HG03095 (cell line): ENCODE measurements around the gene POU2F1.
"Not testable (repeated sequence)": the region's sequence is repeated elsewhere in the genome, so short reads cannot be mapped to it uniquely, and the experiment has no call there.

ENCODE experiments used
- ATAC-seq: cut with Tn5 transposase; IDR thresholded peaks from one replicate; pipeline ENCODE4 v1.9.1; 2021; ENCODE audit warnings: moderate library complexity; ENCODE audit not compliant: unreplicated experiment

The POU2F1 gene

GRCh38 chr1:167230437-167230836, 9.8 kb downstream of the POU2F1 start:
- no peak for ATAC-seq

GRCh38 chr1:167231873-167232450, 11.3 kb downstream of the POU2F1 start:
- ATAC-seq, result no peak

GRCh38 chr1:167232801-167233200, 12.1 kb downstream of the POU2F1 start:
- ATAC-seq, result no peak

GRCh38 chr1:167233373-167233772, 12.7 kb downstream of the POU2F1 start:
- ATAC-seq, result no peak

- no peak for ATAC-seq
Measured at GRCh38 chr1:167237000-167237399, 16.3 kb downstream of the POU2F1 start.

GRCh38 chr1:167238713-167239112, 18.0 kb downstream of the POU2F1 start:
- no peak for ATAC-seq

GRCh38 chr1:167239257-167239656, 18.6 kb downstream of the POU2F1 start:
- ATAC-seq, result no peak

GRCh38 chr1:167244244-167244643, 23.6 kb downstream of the POU2F1 start:
- no peak for ATAC-seq

- ATAC-seq, result not testable (repeated sequence)
Measured at GRCh38 chr1:167245168-167245567, 24.5 kb downstream of the POU2F1 start.

- no peak for ATAC-seq
Measured at GRCh38 chr1:167246971-167247370, 26.3 kb downstream of the POU2F1 start.

- no peak for ATAC-seq
Measured at GRCh38 chr1:167247754-167248153, 27.1 kb downstream of the POU2F1 start.

GRCh38 chr1:167248707-167249642, 28.3 kb downstream of the POU2F1 start:
- ATAC-seq, result no peak

- no peak for ATAC-seq
Measured at GRCh38 chr1:167249702-167250101, 29.0 kb downstream of the POU2F1 start.

- ATAC-seq, result no peak
Measured at GRCh38 chr1:167250482-167250881, 29.8 kb downstream of the POU2F1 start.

- ATAC-seq, result no peak
Measured at GRCh38 chr1:167251472-167251871, 30.8 kb downstream of the POU2F1 start.

GRCh38 chr1:167252986-167253385, 32.3 kb downstream of the POU2F1 start:
- ATAC-seq, result no peak

GRCh38 chr1:167258858-167259257, 38.2 kb downstream of the POU2F1 start:
- no peak for ATAC-seq

GRCh38 chr1:167262836-167263235, 42.1 kb downstream of the POU2F1 start:
- no peak for ATAC-seq

- no peak for ATAC-seq
Measured at GRCh38 chr1:167263344-167263743, 42.7 kb downstream of the POU2F1 start.

GRCh38 chr1:167263819-167264464, 43.3 kb downstream of the POU2F1 start:
- ATAC-seq, result no peak

GRCh38 chr1:167266965-167267364, 46.3 kb downstream of the POU2F1 start:
- ATAC-seq, result no peak

GRCh38 chr1:167268347-167268787, 47.7 kb downstream of the POU2F1 start:
- ATAC-seq, result no peak
